ENCODE measurements around the gene CERS6.

DNA sequence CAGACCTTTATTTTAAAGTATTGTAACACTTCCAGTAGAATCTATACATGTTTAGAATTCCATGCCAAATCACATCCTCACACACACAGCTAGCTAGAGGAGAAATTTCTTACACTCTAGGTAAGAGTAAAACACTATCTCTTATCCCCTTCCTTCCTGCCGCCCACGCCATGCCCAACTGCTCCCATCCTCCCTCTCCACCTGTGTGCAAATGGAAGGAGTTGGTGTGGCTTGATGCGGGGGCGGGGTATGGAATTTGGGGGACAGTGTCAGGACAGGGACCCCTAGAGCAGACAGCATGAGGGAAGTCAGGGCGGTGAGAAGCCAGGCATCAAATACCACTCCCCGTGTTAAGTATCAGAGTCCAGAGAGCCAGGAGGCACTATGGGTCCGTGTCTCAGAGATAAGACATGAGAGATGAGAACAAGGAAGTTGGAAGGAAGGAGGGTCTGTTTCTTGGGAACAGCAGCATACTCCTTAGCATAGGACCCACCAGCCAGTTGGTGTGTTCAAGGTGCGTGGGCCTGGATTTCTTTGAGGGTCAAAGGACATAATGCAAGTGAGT lies 297.8 kb downstream of the CERS6 start:
- no peak for TF ChIP-seq CTCF (IDR thresholded peaks at IDR 0.05; ENCODE audit: low read depth, low read length, missing input control)
- no peak for TF ChIP-seq RAD21 (IDR thresholded peaks at IDR 0.05)

Measured in liver (tissue), 3 donors.